Left ventricle myocardium inferior (tissue), 1 donor: ENCODE measurements around the gene PXN. TPM values are rescaled to one million over a fixed set of nuclear protein-coding genes. Genes with fewer than 3 reads are reported as not detected.
"Not testable (repeated sequence)": the region's sequence is repeated elsewhere in the genome, so short reads cannot be mapped to it uniquely, and the experiment has no call there.

Source experiments
- DNase-seq: peaks from one replicate; pipeline ENCODE4 v3.0.0-alpha.2; 2020
- H3K27ac ChIP-seq: fragments of 200-600 bp; replicated peaks from 2 replicates; pipeline ENCODE4 v1.8.0; 2021
- H3K27me3 ChIP-seq: fragments of 200-600 bp; 2 replicates; pipeline ENCODE4 v1.8.0; 2021; ENCODE audit warnings: low read depth
- H3K36me3 ChIP-seq: fragments of 200-600 bp; 2 replicates; pipeline ENCODE4 v1.8.0; 2021
- H3K4me1 ChIP-seq: fragments of 200-600 bp; 2 replicates; pipeline ENCODE4 v1.8.0; 2021
- H3K4me3 ChIP-seq: fragments of 200-600 bp; 2 replicates; pipeline ENCODE4 v1.8.0; 2021; ENCODE audit warnings: mild to moderate bottlenecking, moderate library complexity
- H3K9me3 ChIP-seq: fragments of 200-600 bp; replicated peaks from 2 replicates; pipeline ENCODE4 v1.8.0; 2021
- intact Hi-C: fragments of 100-400 bp; cut with micrococcal nuclease; formaldehyde crosslinking; loops from one replicate; pipeline ENCODE4 v1.11.0; 2022
- total RNA-seq: library from RNA; stranded (reverse); fragmentation: NEBNext Ultra II Directional; extraction: Animal tissue kit (Norgen Biotek cat#: 25700); gene quantifications from one replicate; pipeline ENCODE4 v1.2.1, GENCODE V29; 2021
- TF ChIP-seq, protein P1 (sequence below): fragments of 200-600 bp; IDR thresholded peaks from 2 replicates; pipeline ENCODE4 v1.8.0; 2021; ENCODE audit warnings: antibody characterized with exemption, mild to moderate bottlenecking, borderline replicate concordance
- donor health status: DM: no; HTN: yes; CAD: no; lungs with severe emphysema.

PXN gene
- total RNA-seq, 1 donor from 2014 or later, result 59.8 TPM

DNA sequence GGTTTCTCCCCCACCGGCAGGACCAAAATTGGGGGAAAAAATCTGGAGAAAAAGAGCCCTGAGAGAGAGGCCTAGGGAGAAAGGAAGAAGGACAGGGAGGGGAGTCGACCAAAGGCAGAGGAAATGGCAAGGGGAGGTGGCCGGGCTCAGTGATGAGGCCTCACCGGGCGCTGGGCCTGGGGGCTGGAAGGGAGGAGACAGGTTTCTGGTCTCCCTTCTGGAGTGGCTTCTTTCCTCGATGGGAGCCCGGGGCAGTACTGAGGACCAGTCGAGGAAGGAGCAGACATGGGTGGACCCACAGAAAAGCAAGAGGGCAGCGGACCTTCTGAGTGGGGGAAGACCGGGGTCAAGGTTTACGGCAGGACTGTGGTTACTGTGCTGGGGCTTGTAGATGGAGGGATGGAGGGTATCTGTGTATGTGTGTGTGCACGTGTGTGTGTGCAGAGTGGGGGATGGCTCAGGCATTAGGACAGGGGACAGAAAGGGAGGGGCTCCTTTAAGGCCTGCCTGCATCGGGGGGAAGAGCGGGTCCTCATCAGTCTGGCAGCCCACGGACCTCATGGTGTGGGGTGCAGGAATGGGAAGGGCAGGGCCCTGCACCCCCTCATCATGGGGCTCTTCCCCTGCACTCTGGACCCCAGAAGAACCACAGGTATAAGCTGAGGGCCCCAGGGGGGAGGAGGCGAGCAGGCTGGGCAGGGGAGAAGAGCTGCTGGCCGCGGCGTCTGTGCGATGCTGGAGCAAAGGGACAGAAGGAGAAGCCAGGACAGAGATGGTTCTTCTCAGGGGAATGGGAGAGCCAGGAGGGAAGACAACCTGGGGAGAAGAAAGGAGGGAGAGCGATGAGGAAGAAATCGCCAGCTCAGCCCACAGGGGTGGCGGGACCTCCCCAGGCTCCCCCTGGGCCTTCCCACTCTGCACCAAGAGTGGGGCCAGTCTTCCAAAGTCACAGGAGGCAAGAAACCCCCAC is 49.5 kb downstream of the PXN start:
- no peak overlapping the region for H3K4me3 ChIP-seq
- DNase-seq, result no peak
- peaks cover 98% of the 10 kb centered on the region for H3K36me3 ChIP-seq
- no peaks in the 10 kb centered on the region for H3K27me3 ChIP-seq
- H3K27ac ChIP-seq, result no peak overlapping the region
- TF ChIP-seq, protein P1, sequence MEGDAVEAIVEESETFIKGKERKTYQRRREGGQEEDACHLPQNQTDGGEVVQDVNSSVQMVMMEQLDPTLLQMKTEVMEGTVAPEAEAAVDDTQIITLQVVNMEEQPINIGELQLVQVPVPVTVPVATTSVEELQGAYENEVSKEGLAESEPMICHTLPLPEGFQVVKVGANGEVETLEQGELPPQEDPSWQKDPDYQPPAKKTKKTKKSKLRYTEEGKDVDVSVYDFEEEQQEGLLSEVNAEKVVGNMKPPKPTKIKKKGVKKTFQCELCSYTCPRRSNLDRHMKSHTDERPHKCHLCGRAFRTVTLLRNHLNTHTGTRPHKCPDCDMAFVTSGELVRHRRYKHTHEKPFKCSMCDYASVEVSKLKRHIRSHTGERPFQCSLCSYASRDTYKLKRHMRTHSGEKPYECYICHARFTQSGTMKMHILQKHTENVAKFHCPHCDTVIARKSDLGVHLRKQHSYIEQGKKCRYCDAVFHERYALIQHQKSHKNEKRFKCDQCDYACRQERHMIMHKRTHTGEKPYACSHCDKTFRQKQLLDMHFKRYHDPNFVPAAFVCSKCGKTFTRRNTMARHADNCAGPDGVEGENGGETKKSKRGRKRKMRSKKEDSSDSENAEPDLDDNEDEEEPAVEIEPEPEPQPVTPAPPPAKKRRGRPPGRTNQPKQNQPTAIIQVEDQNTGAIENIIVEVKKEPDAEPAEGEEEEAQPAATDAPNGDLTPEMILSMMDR, result no peak
- intact Hi-C loops, result no loop called here
- no peaks in the 10 kb centered on the region for H3K4me1 ChIP-seq
- no peaks in the 10 kb centered on the region for H3K9me3 ChIP-seq

DNA sequence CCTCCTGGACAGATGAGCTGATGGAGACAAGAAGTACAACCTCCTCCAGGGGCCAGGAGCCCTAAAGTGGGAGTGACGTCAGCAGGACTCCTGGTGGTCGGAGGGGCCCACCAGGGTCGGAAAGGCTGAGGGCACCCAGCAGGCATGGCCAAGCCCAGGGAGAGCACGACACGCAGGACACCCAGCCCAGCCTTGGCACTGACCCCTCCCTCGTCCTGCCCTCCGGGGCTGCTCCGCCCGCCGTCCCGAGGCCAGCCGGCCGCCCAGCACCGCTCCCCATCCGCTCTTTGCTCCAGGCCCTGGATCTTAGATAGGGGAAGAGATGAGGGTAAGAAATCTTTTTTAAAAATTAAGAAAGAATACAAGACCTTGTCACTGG is 50.2 kb downstream of the PXN start:
- TF ChIP-seq, protein P1, result no peak
- Histone ChIP-seq H3K36me3 (peaks cover 98% of the 10 kb centered on the region), H3K27me3 (no peaks in the 10 kb centered on the region), H3K27ac (no peak overlapping the region), H3K4me1 (no peaks in the 10 kb centered on the region), H3K4me3 (no peak overlapping the region), H3K9me3 (no peaks in the 10 kb centered on the region)
- intact Hi-C loops, result no loop called here
- no peak for DNase-seq

DNA sequence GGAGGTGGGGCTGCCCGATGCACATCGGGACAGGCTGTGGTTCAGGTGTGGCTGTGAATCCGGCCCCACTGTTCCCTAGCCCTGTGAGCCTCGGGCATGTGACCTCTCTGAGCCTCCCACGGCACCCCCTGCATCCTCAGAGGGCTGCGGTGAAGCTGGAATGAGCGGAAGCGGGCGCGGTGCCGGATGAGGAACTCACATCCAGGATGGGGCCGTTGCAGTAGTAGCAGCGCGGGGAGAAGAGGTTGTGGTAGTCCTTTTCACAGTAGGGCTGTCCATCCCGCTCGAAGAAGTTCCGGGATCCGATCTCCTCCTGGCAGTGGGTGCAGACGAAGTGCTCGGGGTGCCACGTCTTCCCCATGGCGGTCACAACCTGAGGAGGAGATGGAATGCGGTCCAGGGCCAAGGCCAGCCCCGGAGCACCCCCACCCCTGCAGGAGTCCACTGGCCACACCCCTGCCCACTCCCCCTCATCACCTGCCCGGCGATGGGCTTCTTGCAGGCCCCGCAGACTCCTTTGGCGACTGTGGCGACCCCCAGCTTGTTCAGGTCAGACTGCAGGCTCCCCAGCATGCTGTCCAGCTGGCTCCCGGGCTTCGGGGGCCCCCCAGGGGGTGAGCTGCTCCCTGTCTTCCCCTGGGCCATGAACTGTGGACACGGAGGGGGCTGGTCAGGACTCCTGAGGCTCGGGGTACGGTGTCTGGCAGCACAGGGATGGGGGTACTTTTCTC is 50.7 kb downstream of the PXN start:
- Histone ChIP-seq H3K4me1 (no peaks in the 10 kb centered on the region), H3K27ac (no peak overlapping the region), H3K27me3 (no peaks in the 10 kb centered on the region), H3K36me3 (peaks cover 97% of the 10 kb centered on the region), H3K9me3 (no peaks in the 10 kb centered on the region), H3K4me3 (no peak overlapping the region)
- intact Hi-C loops, result no loop called here
- no peak for DNase-seq
- TF ChIP-seq, protein P1, result no peak

DNA sequence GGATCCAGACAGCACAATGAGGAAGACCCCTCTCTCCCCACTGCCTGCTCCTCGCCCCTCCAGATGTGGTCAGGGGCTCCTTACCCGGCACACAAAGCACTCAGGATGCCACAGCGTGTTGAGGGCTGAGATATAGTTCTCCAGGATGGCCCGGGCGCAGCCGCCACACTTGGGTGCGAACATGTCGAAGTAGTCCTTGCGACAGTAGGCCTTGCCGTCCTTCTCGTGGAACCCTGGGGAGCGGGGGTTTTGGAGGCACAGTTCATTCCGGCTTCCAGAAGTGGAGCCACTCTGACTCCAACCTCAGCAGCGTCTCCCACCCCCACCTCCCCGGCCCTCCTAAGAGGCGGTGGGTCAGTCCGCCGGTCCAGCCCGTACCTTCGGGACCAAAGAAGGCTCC is 51.8 kb downstream of the PXN start:
- H3K4me1 ChIP-seq, result no peaks in the 10 kb centered on the region
- H3K27ac ChIP-seq, result no peak overlapping the region
- peaks cover 91% of the 10 kb centered on the region for H3K36me3 ChIP-seq
- H3K4me3 ChIP-seq, result no peak overlapping the region
- no peaks in the 10 kb centered on the region for H3K9me3 ChIP-seq
- DNase-seq, result no peak
- intact Hi-C loops, result no loop called here
- TF ChIP-seq, protein P1, result no peak
- no peaks in the 10 kb centered on the region for H3K27me3 ChIP-seq

DNA sequence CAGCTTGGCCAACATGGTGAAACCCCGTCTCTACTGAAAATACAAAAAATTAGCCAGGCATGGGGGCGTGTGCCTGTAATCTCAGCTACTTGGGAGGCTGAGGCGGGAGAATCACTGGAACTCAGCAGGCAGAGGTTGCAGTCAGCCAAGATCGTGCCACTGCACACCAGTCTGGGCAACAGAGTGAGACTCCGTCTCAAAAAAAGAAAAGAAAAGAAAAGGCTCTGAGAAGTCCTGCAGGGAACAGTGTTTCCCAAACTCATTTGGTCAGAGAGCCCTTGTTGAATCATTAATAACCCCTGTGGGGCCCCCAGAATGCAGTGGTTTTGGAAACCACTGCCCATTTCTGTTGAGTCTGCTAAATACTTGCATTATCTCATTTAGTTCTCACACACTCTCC is 52.3 kb downstream of the PXN start:
- H3K27ac ChIP-seq, H3K4me3 ChIP-seq, H3K4me1 ChIP-seq, H3K27me3 ChIP-seq, H3K9me3 ChIP-seq, DNase-seq, intact Hi-C loops: not testable (repeated sequence)
- peaks cover 85% of the 10 kb centered on the region for H3K36me3 ChIP-seq

DNA sequence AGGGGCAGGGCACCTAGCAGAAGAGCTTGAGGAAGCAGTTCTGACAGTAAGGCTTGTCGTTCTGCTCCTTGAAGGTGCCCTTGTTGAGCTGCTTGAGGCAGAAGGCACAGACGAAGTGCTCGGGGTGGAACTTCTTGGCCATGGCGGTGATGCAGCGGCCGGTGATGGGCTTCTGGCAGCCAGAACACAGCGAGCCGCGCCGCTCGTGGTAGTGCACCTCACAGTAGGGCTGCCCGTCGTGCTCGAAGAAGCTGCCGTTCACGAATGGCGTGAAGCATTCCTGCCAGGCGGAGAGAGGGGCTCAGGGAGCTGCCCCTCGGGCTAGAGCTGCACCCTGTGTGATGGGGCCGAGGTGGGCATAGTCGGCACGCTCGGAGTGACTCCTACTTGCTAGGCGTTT is 53.2 kb downstream of the PXN start:
- no peak overlapping the region for H3K27ac ChIP-seq
- H3K9me3 ChIP-seq, result no peaks in the 10 kb centered on the region
- no peak for DNase-seq
- no peak overlapping the region for H3K4me3 ChIP-seq
- peaks cover 76% of the 10 kb centered on the region for H3K36me3 ChIP-seq
- TF ChIP-seq, protein P1, result no peak
- intact Hi-C loops, result no loop called here
- no peaks in the 10 kb centered on the region for H3K27me3 ChIP-seq
- H3K4me1 ChIP-seq, result no peaks in the 10 kb centered on the region
